Activated CD4-positive, CD25-positive, alpha-beta regulatory T cell (primary cell): Measurements from ENCODE around the gene ATP6V1B1.

Experiments used
- DNase-seq, 4 experiments: peaks; one replicate each; lab custom pipeline; 2025; lab: John Stamatoyannopoulos, UW

ATP6V1B1 gene

GRCh38 chr2:70966681-70967080, 31.0 kb downstream of the ATP6V1B1 start:
- DNase-seq = no peak

- DNase-seq = no peak
Observed at GRCh38 chr2:70967189-70967588, 31.5 kb downstream of the ATP6V1B1 start.

GRCh38 chr2:70974592-70974991, 38.9 kb downstream of the ATP6V1B1 start:
- DNase-seq = no peak

DNA sequence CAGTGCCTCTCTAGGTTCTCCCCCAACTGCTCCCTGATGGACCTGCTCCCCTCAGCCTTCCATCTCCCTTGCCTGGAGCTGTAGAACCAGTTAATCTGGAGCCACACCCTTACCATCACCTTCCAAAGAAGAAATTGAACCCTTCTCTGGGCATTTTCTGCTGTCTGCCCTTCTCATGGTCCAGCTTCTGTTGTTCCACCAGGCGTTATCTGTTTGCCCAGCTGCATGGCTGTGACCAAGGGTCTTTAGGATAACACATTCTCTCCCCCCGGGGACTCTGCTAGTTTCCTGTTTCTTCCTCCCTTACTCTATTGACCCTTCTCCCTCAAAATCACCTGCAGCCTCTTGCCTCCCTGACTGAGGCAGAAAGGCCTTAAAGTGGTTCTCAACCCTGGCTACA, 39.5 kb downstream of the ATP6V1B1 start:
- DNase-seq = no peak

DNA sequence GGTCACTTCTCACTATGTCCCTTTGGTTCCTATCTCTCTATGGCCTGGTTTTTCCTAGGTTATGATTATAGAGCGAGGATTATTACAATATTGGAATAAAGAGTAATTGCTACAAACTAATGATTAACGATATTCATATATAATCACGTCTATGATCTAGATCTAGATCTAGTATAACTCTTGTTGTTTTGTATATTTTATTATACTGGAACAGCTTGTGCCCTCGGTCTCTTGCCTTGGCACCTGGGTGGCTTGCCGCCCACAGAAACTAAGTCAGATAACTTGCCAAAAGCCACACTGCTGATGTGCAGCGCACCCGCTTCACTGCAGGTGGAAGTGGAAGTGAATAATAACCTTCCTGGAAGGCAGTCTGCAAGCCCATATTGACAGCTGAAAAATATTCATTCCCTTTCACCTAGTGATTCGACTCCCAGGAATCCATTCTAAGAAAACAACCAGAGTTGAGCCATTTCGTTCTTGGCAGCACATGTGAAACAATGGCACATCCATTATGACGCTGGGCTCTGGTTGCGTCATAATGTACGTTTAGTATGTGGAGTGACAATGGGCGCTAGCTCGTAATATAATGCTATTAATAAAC, 42.0 kb downstream of the ATP6V1B1 start:
- DNase-seq = no peak

- no peak for DNase-seq
Observed at GRCh38 chr2:70978341-70979179, 42.9 kb downstream of the ATP6V1B1 start, which contains the start of gene ANKRD53. Gene ANKRD53 (plus strand): TSS chr2:70978630. CDS start chr2:70978646, 16 bp downstream.

DNA sequence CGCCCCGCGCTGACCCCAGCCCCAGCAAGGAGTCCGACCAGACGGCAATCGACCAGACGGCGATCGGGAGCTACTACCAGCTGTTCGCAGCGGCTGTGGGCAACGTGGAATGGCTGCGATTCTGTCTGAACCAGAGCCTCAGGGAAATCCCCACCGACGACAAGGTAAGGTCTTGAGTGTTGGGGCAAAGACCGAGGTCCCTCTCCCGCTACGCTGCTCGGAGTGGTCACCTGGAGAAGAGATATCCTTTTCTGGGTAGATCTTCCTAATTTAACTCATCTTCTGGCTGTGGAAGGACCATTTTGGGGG, 43.4 kb downstream of the ATP6V1B1 start:
- no peak for DNase-seq

DNA sequence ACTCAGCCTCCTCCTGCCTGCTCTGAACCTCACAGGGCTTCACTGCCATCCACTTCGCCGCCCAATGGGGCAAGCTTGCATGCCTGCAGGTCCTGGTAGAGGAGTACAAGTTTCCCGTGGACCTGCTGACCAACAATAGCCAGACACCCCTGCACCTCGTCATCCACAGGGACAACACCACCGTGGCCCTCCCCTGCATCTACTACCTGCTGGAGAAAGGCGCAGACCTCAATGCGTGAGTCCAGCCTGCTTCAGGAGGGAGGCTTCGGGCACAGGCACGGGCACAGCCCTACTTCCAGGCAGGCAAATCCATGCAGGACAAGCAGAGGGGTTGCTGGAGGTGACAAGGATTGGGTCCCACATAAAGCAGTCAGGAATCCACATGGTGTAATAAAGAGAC, 43.9 kb downstream of the ATP6V1B1 start:
- no peak for DNase-seq

DNA sequence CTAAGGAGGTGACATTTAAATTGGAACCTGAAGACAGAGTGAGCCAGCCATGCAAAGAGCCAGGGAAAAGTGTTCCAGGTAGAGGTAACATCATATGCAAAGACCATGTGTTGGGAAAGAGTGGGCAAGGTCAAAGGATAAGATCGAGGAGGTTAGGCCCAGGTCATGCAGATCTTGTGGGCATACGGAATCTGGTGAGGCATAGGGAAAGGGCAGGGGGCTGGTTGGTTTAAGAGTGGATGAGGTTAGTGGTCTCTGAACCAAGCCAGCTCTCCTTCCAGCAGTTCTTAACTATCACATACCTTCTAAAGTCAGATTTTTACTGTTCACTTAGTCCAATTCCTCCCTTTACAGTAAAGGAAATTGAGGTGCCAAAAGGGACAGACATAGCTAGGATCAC, 45.7 kb downstream of the ATP6V1B1 start:
- DNase-seq = no peak

- no peak for DNase-seq
Observed at GRCh38 chr2:70981866-70982810, 46.4 kb downstream of the ATP6V1B1 start.

DNA sequence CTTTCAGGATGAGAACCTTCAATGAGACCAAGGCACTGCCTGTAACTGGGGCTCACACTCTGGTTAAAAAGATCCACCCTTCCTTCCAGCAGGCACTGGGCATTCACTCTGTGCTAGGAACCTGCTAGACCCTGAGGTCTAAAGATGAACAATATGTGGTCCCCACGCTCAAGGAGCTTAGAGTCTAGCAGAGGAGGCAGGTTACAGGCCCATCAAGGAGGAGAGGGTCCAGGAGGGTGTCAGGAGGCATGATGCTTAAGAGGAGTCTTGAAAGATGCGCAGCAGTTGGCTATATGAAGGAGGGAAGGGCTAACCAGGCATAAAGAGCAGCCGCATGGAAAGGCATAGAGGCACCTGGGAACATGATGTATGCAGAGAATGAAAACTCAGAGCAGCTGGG, 47.3 kb downstream of the ATP6V1B1 start:
- DNase-seq = no peak

GRCh38 chr2:70983506-70984227, 48.0 kb downstream of the ATP6V1B1 start:
- no peak for DNase-seq

GRCh38 chr2:70984228-70984575, 48.5 kb downstream of the ATP6V1B1 start:
- no peak for DNase-seq

DNA sequence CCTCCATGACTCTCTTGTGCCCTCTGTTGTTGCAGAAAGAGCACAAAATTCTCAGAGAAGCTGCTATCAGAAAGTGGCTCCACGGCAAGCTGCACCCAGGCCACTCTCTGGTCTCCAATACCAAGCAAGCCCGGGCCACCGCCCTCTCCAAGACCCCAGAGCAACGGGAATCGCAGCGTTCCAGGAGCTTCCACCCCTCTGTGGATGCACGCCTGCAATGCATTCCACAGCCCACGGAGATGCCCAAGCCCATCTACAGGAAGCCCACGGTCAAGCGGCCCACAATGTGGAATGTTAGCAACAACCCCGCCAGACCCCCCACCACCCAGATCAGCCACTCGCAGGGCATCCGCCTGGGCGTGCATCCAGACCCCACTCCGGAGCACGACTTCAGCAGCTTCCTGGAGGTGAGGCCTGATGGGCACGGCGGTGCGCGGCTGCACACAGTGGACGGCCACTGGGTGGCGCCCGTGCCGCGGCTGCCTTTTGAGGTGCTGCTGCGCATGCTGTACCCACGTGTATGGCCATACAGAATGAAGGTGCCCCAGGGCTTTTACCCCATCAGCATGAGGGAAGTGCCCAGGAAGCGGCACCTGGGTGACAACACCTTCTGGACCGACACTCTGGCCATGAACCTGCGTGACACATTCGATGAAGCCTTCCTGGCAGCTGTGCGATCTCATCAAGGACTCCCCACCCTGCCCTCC, 49.0 kb downstream of the ATP6V1B1 start:
- DNase-seq = peak; percentile 50 to 73 (median 66)

GRCh38 chr2:70985283-70985688, 49.6 kb downstream of the ATP6V1B1 start:
- DNase-seq = no peak

DNA sequence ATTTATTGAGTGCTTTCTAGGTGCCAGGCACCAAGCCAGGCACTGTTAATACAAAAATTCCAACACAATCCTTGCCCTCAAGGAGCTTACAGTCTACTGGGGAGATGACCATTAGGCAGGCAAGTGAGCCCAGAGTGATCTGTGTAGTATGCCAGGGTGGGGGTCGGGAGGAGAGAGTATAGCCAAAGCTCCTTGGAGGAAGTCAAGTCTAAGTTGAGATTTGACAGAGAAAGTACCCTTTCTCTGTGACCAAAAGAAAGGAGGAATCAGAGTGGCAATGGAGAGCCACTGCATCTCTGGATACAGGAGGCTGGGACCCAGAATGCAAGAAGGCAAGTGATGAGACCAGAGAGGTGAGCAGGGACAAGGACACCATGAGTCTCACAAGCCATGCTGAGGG, 50.3 kb downstream of the ATP6V1B1 start:
- DNase-seq = no peak

DNA sequence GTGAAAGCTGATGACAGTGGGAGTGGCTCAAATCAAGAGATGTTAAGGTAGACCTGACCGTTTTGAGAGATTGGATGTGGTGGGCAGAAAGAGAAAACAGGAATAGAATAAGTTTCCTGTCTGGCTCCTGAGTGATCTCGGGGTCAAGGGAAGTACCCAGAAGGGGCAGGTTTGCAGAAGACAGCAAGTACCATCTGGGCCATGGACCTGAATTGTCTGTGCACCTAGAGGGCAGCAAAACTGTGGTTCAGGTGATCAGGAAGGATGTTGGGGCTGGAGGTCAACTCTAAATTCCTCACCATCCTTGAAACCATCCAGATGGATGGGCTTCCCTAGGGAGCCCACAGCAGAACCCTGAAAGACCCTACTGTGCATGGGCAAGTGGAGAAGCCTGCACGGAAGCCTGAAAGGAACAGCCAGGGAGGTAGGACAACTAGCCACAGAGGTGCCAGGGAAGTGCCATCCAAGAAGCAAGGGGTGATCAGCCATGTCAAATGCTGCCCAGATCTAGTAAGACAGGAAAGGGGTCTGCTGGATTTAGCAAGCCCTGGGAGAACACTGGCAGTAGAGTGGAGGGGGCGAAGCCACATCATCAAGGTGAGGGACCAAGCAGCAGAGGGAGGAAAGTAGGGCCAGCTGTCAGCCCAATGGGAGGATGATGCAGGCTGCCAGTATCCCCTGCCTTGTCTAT, 50.9 kb downstream of the ATP6V1B1 start:
- no peak for DNase-seq

DNA sequence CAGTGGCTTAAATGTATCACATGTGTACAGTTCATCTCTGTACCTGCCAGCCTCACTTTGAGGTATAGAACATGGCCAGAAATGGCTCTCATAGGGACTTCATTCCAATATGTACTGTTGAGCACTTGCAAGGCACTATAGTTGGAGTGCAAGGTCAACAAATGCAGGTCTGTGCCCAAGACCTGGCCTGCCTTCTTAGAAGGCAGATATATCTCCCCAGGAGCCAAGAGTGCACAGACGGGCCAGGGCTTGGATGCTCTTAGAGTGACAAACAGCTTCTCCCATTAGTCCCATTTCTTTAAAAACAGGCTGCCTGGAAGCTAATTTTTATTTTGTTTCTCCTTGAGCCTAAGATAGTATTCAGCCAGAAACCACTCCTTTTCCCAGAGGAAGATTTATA, 51.7 kb downstream of the ATP6V1B1 start:
- no peak for DNase-seq

GRCh38 chr2:70988151-70988550, 52.5 kb downstream of the ATP6V1B1 start:
- DNase-seq = no peak

DNA sequence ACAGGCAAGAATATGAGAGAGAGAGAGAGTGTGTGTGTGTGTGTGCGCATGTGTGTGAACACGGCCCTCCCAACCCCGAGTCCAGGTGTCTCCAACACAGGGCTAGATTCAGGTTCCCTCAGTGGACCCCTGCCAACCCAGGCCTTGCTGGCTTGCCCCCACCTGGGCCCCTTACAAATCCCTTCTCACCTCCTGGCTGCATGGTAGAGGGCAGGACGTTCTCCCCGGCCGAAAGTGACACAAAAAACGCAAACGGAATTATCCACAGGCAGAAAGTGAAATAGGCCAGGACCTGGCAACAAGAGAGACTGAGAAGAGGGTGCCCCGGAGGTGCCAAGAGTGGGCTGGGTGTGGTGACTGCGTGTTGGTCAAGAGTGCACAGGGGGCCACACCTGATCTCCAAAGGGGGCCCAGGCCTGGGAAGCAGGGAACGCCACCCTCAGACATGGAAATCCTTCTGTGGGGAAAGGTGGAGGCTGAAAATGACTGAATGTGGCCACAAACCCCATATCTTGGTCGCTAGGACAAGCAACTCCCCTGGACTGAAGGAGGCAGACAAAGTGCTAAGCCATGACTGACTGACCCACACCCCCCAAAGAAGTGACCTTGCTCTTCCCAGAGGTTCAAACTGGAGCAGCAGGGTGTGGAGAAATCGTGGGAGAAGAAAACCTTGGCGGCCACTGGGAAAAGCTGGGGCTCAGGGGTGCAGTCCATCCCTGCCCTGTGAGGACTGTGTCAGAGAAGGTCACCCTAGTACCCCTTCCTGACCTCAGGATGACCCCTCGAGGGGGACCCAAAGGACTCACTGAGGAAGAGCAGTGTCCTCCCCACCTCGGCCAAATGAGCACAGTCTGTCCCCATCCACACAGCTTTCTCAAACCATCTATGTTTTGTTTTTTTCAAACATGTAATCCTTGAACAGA, 53.3 kb downstream of the ATP6V1B1 start:
- no peak for DNase-seq
